CD4-positive, alpha-beta T cell (primary cell): Measurements from ENCODE around the gene CARD16. TPM values are rescaled to one million over a fixed set of nuclear protein-coding genes. Genes with fewer than 3 reads are reported as not detected.

ENCODE experiments used
- ATAC-seq: fragments of 200-7000 bp; cut with Tn5 transposase; one replicate; pipeline ENCODE4 v1.10.0; 2022; ENCODE audit warnings: mild to moderate bottlenecking; ENCODE audit not compliant: poor library complexity
- CTCF ChIA-PET: fragments of 350-600 bp; sonication (Branson Sonifier 250); formaldehyde crosslinking; loops from one replicate; lab custom pipeline; 2021; ENCODE audit warnings: antibody characterized with exemption, inconsistent platforms; lab: Charles Lee
- POLR2A ChIA-PET: fragments of 350-600 bp; sonication (Branson Sonifier 250); formaldehyde crosslinking; loops from one replicate; lab custom pipeline; 2021; ENCODE audit warnings: antibody characterized with exemption, inconsistent platforms; lab: Charles Lee
- DNase-seq, 14 experiments: peaks; one replicate each; pipeline ENCODE4 v3.0.0-alpha.2; 2013 to 2020; ENCODE audit warnings: mixed read lengths in 2 of 14
- H3K27ac ChIP-seq, 2 donors: one replicate each; pipeline versions ENCODE4 v1.5.1 to v1.7.0; 2013; ENCODE audit warnings: low read length in 2 of 2, low read depth in 1 of 2, mild to moderate bottlenecking in 1 of 2
- H3K27me3 ChIP-seq, 2 experiments: 1 replicate in 1 of 2; 2 replicates in 1 of 2; pipeline versions ENCODE4 v1.6.1 to v1.7.0; 2013; ENCODE audit warnings: low read length in 2 of 2, control low read depth in 1 of 2, mild to moderate bottlenecking in 1 of 2, moderate library complexity in 1 of 2; ENCODE audit not compliant: insufficient read depth in 2 of 2, control insufficient read depth in 1 of 2
- H3K36me3 ChIP-seq: one replicate; pipeline ENCODE4 v1.6.1; 2013; ENCODE audit warnings: low read length, control low read depth; ENCODE audit not compliant: insufficient read depth
- H3K4me1 ChIP-seq: one replicate; pipeline ENCODE4 v1.6.1; 2013; ENCODE audit warnings: low read length, control low read depth; ENCODE audit not compliant: insufficient read depth
- H3K4me3 ChIP-seq: one replicate; pipeline ENCODE4 v1.5.1; 2013; ENCODE audit warnings: mild to moderate bottlenecking, low read length, moderate library complexity
- H3K9me3 ChIP-seq, 2 experiments: 1 replicate in 1 of 2; 2 replicates in 1 of 2; pipeline versions ENCODE4 v1.6.1 to v1.7.0; 2013; ENCODE audit warnings: low read length in 2 of 2, mild to moderate bottlenecking in 2 of 2, control low read depth in 1 of 2, moderate library complexity in 1 of 2; ENCODE audit not compliant: control insufficient read depth in 1 of 2, insufficient read depth in 1 of 2
- H3K27ac Mint-ChIP-seq: one replicate; pipeline ENCODE4 v1.8.0; 2020; ENCODE audit warnings: mixed read lengths
- H3K27me3 Mint-ChIP-seq: one replicate; pipeline ENCODE4 v1.8.0; 2021; ENCODE audit warnings: mixed read lengths
- H3K36me3 Mint-ChIP-seq: one replicate; pipeline ENCODE4 v1.8.0; 2021; ENCODE audit warnings: low read depth, mixed read lengths
- H3K4me1 Mint-ChIP-seq: one replicate; pipeline ENCODE4 v1.8.0; 2021; ENCODE audit warnings: low read depth, mixed read lengths
- H3K4me3 Mint-ChIP-seq: one replicate; pipeline ENCODE4 v1.8.0; 2020; ENCODE audit warnings: mild to moderate bottlenecking, mixed read lengths
- H3K9me3 Mint-ChIP-seq: one replicate; pipeline ENCODE4 v1.8.0; 2020; ENCODE audit warnings: mixed read lengths
- intact Hi-C, 2 experiments: fragments of 100-400 bp; cut with DNase I in 1 of 2; cut with micrococcal nuclease in 1 of 2; formaldehyde crosslinking; loops; one replicate each; pipeline versions ENCODE4 v1.15.1 to v1.9.0; 2023 to 2025; cut with DNase I, micrococcal nuclease
- total RNA-seq, 174 experiments: library from RNA in 2 of 174; stranded (reverse) in 2 of 174; gene quantifications; one replicate each; pipeline ENCODE4 v1.2.3 and lab custom pipeline; 2021 to 2026
- TF ChIP-seq, protein P1 (sequence below): fragments of 200-600 bp; IDR thresholded peaks from one replicate; pipeline ENCODE4 v1.8.0; 2022; ENCODE audit warnings: antibody characterized with exemption, mild to moderate bottlenecking

Gene CARD16
- total RNA-seq, 2 experiments from 2014 or later: 22.4 to 23.6 TPM

DNA sequence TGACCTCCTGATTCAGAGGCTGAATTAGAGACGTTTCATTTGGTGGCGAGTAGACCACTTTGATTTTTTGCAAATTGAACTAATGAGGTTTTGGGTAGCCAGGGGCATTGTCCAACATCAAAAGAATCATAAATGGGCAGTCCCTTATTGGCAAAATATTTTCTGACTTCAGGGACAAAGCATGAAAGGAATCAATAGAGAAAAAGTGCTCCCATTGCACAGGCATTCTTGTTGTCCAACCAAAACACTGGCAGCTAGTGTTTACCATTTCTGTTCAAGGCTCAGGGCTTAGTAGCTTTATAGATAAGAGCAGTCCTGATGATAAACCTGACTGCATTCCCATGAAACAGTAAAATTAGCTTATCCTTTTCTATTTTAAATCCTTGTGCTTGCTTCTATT lies 6.4 kb upstream of the CARD16 start:
- no peaks in the 10 kb centered on the region for H3K9me3 ChIP-seq
- H3K4me1 ChIP-seq: peaks cover 3% of the 10 kb centered on the region
- no peaks in the 10 kb centered on the region for H3K36me3 Mint-ChIP-seq
- no peak overlapping the region for H3K4me3 Mint-ChIP-seq
- intact Hi-C loops: no loop called here
- TF ChIP-seq, protein P1, sequence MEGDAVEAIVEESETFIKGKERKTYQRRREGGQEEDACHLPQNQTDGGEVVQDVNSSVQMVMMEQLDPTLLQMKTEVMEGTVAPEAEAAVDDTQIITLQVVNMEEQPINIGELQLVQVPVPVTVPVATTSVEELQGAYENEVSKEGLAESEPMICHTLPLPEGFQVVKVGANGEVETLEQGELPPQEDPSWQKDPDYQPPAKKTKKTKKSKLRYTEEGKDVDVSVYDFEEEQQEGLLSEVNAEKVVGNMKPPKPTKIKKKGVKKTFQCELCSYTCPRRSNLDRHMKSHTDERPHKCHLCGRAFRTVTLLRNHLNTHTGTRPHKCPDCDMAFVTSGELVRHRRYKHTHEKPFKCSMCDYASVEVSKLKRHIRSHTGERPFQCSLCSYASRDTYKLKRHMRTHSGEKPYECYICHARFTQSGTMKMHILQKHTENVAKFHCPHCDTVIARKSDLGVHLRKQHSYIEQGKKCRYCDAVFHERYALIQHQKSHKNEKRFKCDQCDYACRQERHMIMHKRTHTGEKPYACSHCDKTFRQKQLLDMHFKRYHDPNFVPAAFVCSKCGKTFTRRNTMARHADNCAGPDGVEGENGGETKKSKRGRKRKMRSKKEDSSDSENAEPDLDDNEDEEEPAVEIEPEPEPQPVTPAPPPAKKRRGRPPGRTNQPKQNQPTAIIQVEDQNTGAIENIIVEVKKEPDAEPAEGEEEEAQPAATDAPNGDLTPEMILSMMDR: no peak
- no peak for ATAC-seq
- H3K27me3 Mint-ChIP-seq: no peaks in the 10 kb centered on the region
- no peaks in the 10 kb centered on the region for H3K27me3 ChIP-seq
- peaks cover 5% of the 10 kb centered on the region for H3K4me1 Mint-ChIP-seq
- no peaks in the 10 kb centered on the region for H3K9me3 Mint-ChIP-seq
- H3K4me3 ChIP-seq: no peak overlapping the region
- H3K27ac ChIP-seq: no peak overlapping the region
- H3K27ac Mint-ChIP-seq: no peak overlapping the region
- ChIA-PET CTCF (no interaction called here), POLR2A (no interaction called here)
- no peak for DNase-seq
- H3K36me3 ChIP-seq: no peaks in the 10 kb centered on the region

DNA sequence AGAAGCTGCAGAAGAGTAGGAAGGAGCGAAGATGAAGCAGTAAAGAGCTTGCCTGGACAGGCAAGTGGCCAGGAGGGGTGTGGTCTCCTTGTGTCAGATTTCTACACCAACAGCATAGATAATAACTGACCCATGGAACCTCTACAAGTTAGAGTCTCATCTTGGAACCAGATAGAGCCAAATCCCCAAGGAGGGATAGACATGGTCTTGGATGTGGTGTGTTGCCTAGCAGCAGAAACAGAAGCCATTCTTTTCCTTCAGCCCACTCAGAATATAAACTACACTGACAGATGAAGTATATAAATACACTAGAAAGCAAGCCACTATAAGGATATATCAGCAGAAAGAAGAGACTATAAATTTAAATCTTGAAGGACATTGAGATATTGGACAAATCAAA lies 4.3 kb upstream of the CARD16 start:
- ATAC-seq (no peak), DNase-seq (no peak)
- intact Hi-C loops: no loop called here
- Mint-ChIP-seq H3K9me3 (no peaks in the 10 kb centered on the region), H3K27ac (no peak overlapping the region), H3K4me1 (peaks cover 25% of the 10 kb centered on the region), H3K4me3 (no peak overlapping the region), H3K27me3 (no peaks in the 10 kb centered on the region), H3K36me3 (peaks cover 8% of the 10 kb centered on the region)
- H3K9me3 ChIP-seq: no peaks in the 10 kb centered on the region
- POLR2A ChIA-PET: no interaction called here
- TF ChIP-seq, protein P1: no peak
- no peaks in the 10 kb centered on the region for H3K27me3 ChIP-seq
- H3K4me1 ChIP-seq: peaks cover 10% of the 10 kb centered on the region
- CTCF ChIA-PET: no interaction called here
- H3K4me3 ChIP-seq: no peak overlapping the region
- H3K27ac ChIP-seq: no peak overlapping the region
- no peaks in the 10 kb centered on the region for H3K36me3 ChIP-seq

DNA sequence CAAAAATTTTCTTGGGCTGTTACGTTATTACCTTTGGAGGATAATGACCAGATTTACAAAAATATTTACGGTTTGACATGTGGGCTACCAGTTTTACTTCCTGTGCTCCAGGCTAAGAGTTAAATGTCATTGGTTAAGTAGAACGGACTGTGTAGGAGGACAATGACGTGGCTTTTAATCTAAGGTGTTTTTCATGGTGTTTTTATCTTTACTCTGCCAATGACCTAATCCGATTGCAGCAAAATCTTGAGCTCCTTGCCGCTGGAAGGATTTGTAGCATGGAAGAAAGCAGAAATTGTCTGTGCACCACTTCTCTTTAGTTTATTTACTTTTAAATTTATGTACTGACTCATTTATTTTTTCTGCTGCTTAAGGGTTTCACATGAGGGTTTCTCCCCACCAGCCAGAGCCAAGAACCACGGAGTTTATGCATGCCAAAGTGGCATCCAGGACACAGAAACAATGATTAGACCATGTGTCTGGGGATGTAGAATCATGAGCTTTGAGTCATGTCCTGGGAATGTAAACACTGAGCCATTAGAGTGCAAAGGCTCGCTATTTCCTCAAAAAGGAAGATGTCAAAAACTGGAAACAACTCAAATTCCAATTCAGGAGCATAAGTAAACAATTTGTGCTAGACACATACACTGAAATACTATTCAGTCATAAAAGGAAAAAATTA lies 1.9 kb upstream of the CARD16 start:
- peak overlapping the region; percentile 44 for H3K4me3 Mint-ChIP-seq
- ATAC-seq (no peak), DNase-seq (no peak)
- H3K27ac Mint-ChIP-seq: no peak overlapping the region
- Histone ChIP-seq H3K27me3 (no peaks in the 10 kb centered on the region), H3K36me3 (no peaks in the 10 kb centered on the region), H3K27ac (no peak overlapping the region), H3K4me1 (peaks cover 10% of the 10 kb centered on the region), H3K9me3 (no peaks in the 10 kb centered on the region), H3K4me3 (no peak overlapping the region)
- no peaks in the 10 kb centered on the region for H3K27me3 Mint-ChIP-seq
- ChIA-PET POLR2A (no interaction called here), CTCF (no interaction called here)
- H3K9me3 Mint-ChIP-seq: no peaks in the 10 kb centered on the region
- H3K4me1 Mint-ChIP-seq: peaks cover 48% of the 10 kb centered on the region
- TF ChIP-seq, protein P1: no peak
- intact Hi-C loops: no loop called here
- peaks cover 27% of the 10 kb centered on the region for H3K36me3 Mint-ChIP-seq
